Measurements from ENCODE around the gene ALCAM. TPM values are rescaled to one million over a fixed set of nuclear protein-coding genes. Genes with fewer than 3 reads are reported as not detected.

The ALCAM gene
- total and polyA plus RNA-seq, 2 of the 8 experiments (the other 6 are each of a cell fraction or from before 2014, with no cell fraction given), result 10.8 to 33.0 TPM

DNA sequence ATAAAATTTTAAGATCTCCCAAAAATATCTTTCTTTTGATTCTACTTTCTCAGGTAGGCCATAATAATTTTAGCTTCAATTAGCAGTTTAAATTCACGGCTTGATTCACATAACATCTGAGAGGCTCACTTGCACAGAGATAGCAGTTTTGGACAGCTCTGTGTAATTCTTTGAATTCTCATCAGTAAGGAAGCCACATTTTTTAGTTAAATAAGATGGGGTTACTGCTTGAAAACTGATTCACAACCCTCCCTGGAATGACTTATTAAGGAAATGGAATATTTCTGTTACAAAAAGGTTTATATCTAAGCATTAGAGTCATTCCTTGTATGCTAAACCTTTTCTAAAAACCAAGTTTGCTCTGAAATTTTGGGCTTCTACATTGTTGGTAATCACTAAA, 212.7 kb downstream of the ALCAM start:
- Histone ChIP-seq H3K36me3 (ENCODE audit: control insufficient read depth in 2 of 4, insufficient read depth in 4 of 4, low read length in 3 of 4) (peaks cover 0 to 1% (median 0%) of the 10 kb centered on the region in 4 experiments; a peak in 1 of 8 replicates), H4K8ac (ENCODE audit: extremely low read depth, insufficient read depth, low read length) (no peak overlapping the region), H3K4me3 (ENCODE audit: extremely low read depth in 1 of 4, insufficient read depth in 2 of 4, low read depth in 3 of 4, low read length in 4 of 4) (no peak overlapping the region), H2AK5ac (ENCODE audit: low read depth, low read length) (no peak overlapping the region), H2BK20ac (ENCODE audit: low read length) (no peak overlapping the region), H4K20me1 (replicated peaks in 1 of 2; ENCODE audit: control insufficient read depth in 1 of 2, insufficient read depth in 2 of 2, low read length in 2 of 2) (no peaks in the 10 kb centered on the region), H3K9me3 (ENCODE audit: insufficient read depth in 2 of 2, low read depth in 1 of 2, low read length in 1 of 2) (no peaks in the 10 kb centered on the region), H3K23ac (ENCODE audit: insufficient read length) (no peak overlapping the region), H3K9ac (replicated peaks in 1 of 4; ENCODE audit: extremely low read depth in 1 of 4, low read depth in 3 of 4, low read length in 3 of 4) (no peak overlapping the region), H3K79me2 (ENCODE audit: control insufficient read depth in 1 of 2, insufficient read depth in 2 of 2, low read length in 2 of 2) (no peaks in the 10 kb centered on the region), H2BK15ac (ENCODE audit: low read length) (no peak overlapping the region), H2BK5ac (ENCODE audit: low read depth, low read length) (no peak overlapping the region), H4K91ac (replicated peaks; ENCODE audit: insufficient read length, low read length) (no peak overlapping the region), H3K79me1 (ENCODE audit: low read depth, low read length) (no peaks in the 10 kb centered on the region), H2AFZ (ENCODE audit: low read length) (no peak overlapping the region), H2BK12ac (ENCODE audit: low read depth, low read length) (no peak overlapping the region), H3K27ac (ENCODE audit: low read depth, low read length) (no peak overlapping the region), H3K4ac (replicated peaks; ENCODE audit: insufficient read length, low read depth, low read length) (no peak overlapping the region), H3K23me2 (ENCODE audit: low read depth, low read length) (no peaks in the 10 kb centered on the region), H3K4me1 (replicated peaks in 1 of 4; ENCODE audit: control insufficient read depth in 3 of 4, insufficient read depth in 4 of 4, low read length in 3 of 4) (no peaks in the 10 kb centered on the region), H2BK120ac (replicated peaks; ENCODE audit: low read depth, low read length) (no peak overlapping the region), H3K14ac (ENCODE audit: insufficient read length) (no peak overlapping the region), H3K18ac (ENCODE audit: extremely low read depth, low read length) (no peak overlapping the region), H3K27me3 (replicated peaks in 1 of 4; ENCODE audit: control insufficient read depth in 3 of 4, extremely low read depth in 1 of 4, insufficient read depth in 3 of 4, low read length in 3 of 4) (no peaks in the 10 kb centered on the region), H3K4me2 (ENCODE audit: insufficient read depth in 1 of 2, low read depth in 2 of 2, low read length in 2 of 2) (no peak overlapping the region), H3K56ac (replicated peaks; ENCODE audit: insufficient read length, low read depth, low read length) (no peak overlapping the region), H4K5ac (ENCODE audit: insufficient read length, low read depth, low read length) (no peak overlapping the region)
- FAIRE-seq (no peak), DNase-seq (ENCODE audit: low read depth in 1 of 2, low spot score in 2 of 2) (no peak)
- TF ChIP-seq ZNF274 (IDR thresholded peaks at IDR 0.05; ENCODE audit: borderline replicate concordance, extremely low read depth, low read length), result no peak
- TF ChIP-seq EP300 (IDR thresholded peaks at IDR 0.05; ENCODE audit: borderline replicate concordance in 1 of 2, low read depth in 2 of 2, low read length in 2 of 2), result no peak
- TF ChIP-seq, protein P1, sequence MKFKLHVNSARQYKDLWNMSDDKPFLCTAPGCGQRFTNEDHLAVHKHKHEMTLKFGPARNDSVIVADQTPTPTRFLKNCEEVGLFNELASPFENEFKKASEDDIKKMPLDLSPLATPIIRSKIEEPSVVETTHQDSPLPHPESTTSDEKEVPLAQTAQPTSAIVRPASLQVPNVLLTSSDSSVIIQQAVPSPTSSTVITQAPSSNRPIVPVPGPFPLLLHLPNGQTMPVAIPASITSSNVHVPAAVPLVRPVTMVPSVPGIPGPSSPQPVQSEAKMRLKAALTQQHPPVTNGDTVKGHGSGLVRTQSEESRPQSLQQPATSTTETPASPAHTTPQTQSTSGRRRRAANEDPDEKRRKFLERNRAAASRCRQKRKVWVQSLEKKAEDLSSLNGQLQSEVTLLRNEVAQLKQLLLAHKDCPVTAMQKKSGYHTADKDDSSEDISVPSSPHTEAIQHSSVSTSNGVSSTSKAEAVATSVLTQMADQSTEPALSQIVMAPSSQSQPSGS (IDR thresholded peaks at IDR 0.05; ENCODE audit: low read length), result no peak
- no peak for TF ChIP-seq POLR2A (IDR thresholded peaks at IDR 0.05; ENCODE audit: control extremely low read depth in 1 of 2, low read depth in 2 of 2, low read length in 2 of 2)
- no peak for TF ChIP-seq BCL11A (IDR thresholded peaks at IDR 0.05; ENCODE audit: low read depth in 2 of 2, low read length in 2 of 2)
- no peak for TF ChIP-seq FOSL1 (IDR thresholded peaks at IDR 0.05; ENCODE audit: insufficient read depth, low read depth, low read length)
- no peak for TF ChIP-seq CHD2 (IDR thresholded peaks at IDR 0.05; ENCODE audit: low read length)
- no peak for TF ChIP-seq RBBP5 (IDR thresholded peaks at IDR 0.05; ENCODE audit: borderline replicate concordance, low read depth, low read length)
- no peak for TF ChIP-seq TEAD4 (IDR thresholded peaks at IDR 0.05; ENCODE audit: low read depth, low read length)
- ChIA-PET POLR2A (ENCODE audit: partially characterized antibody) (no interaction called here), CTCF (ENCODE audit: partially characterized antibody) (interaction anchor here (1.2 kb wide), 1 partner anchor 1538 kb away, joined by 3 read pairs; no protein-coding TSS in a partner anchor)
- WGBS, 2 experiments (ENCODE audit: extremely low coverage in 1 of 2, insufficient coverage in 1 of 2, insufficient read length in 1 of 2, insufficient replicate concordance in 2 of 2, low coverage in 1 of 2, low lambda C conversion rate in 2 of 2, missing lambda C conversion rate in 1 of 2), result 90% methylated on average over 1 of the region's 1 CpG; no CpG with 5 or more reads in 1 of the 2 experiments

All from H1 (cell line).